HepG2 (cell line): Measurements from ENCODE around the gene GSC. TPM values are rescaled to one million over a fixed set of nuclear protein-coding genes. Genes with fewer than 3 reads are reported as not detected.

ENCODE experiments used
- ATAC-seq: fragments of 200-7000 bp; cut with Tn5 transposase; 3 replicates; pipeline ENCODE4 v1.9.1; 2020; ENCODE audit warnings: mild to moderate bottlenecking, moderate library complexity
- BruUV-seq: library from RNA; stranded (reverse); fragments of 400-500 nt; replicated peaks from 2 replicates; lab custom pipeline; 2021; lab: Mats Ljungman, UMichigan
- CTCF ChIA-PET: fragments of 300-600 bp; formaldehyde crosslinking; extraction: SDS; loops from one replicate; lab custom pipeline; 2021; ENCODE audit warnings: low total read pairs, inconsistent platforms, low intra/inter-chr PET ratio; lab: Yijun Ruan, JAX
- POLR2A ChIA-PET: fragments of 350-600 bp; sonication (Branson Sonifier 250); formaldehyde crosslinking; loops from one replicate; lab custom pipeline; 2020; ENCODE audit warnings: antibody characterized with exemption, inconsistent platforms; lab: Yijun Ruan, JAX
- DNase-seq: peaks from one replicate; pipeline ENCODE4 v3.0.0-alpha.2; 2015; ENCODE audit warnings: low spot score
- FAIRE-seq: peaks from 3 replicates; lab custom pipeline; 2011; peaks lifted over from hg19 to GRCh38; lab: Jason Lieb, UNC
- H2AFZ ChIP-seq: one replicate; pipeline ENCODE4 v1.6.1; 2011; ENCODE audit warnings: low read length, inconsistent platforms
- H3K27ac ChIP-seq: fragments of 300-600 bp; 3 replicates; pipeline ENCODE4 v1.8.0; 2011; ENCODE audit warnings: mixed run types, mild to moderate bottlenecking, mixed read lengths, low read length, inconsistent platforms; ENCODE audit not compliant: insufficient read depth; ENCODE audit errors: extremely low read length
- H3K27me3 ChIP-seq, 2 experiments: fragments of 200-600 bp in 1 of 2; 2 replicates in 1 of 2; 3 replicates in 1 of 2; pipeline versions ENCODE4 v1.6.0 to v1.8.0; 2011; ENCODE audit warnings: low read length in 2 of 2, mild to moderate bottlenecking in 2 of 2, moderate library complexity in 2 of 2, inconsistent platforms in 1 of 2; ENCODE audit not compliant: insufficient read depth in 2 of 2, control insufficient read depth in 1 of 2
- H3K36me3 ChIP-seq, 2 experiments: fragments of 200-600 bp in 1 of 2; replicated peaks in 1 of 2; 2 replicates in 1 of 2; 3 replicates in 1 of 2; pipeline versions ENCODE4 v1.5.1 to v1.8.0; 2011; ENCODE audit warnings: low read length in 2 of 2, inconsistent platforms in 1 of 2; ENCODE audit not compliant: insufficient read depth in 2 of 2, control insufficient read depth in 1 of 2
- H3K4me1 ChIP-seq: 2 replicates; pipeline ENCODE4 v1.5.1; 2012; ENCODE audit warnings: low read length, inconsistent platforms; ENCODE audit not compliant: insufficient read depth
- H3K4me2 ChIP-seq: 2 replicates; pipeline ENCODE4 v1.6.0; 2011; ENCODE audit warnings: low read depth, low read length, inconsistent platforms
- H3K4me3 ChIP-seq, 3 experiments: fragments of 200-600 bp in 1 of 3; sonication (generic), shearing (Covaris generic) in 1 of 3; replicated peaks in 1 of 3; 2 replicates each; pipeline ENCODE4 v1.5.1; 2011 to 2016; ENCODE audit warnings: low read length in 3 of 3, inconsistent platforms in 2 of 3, low read depth in 2 of 3, mild to moderate bottlenecking in 2 of 3, control low read depth in 1 of 3, mixed read lengths in 1 of 3; ENCODE audit not compliant: insufficient read depth in 1 of 3
- H3K79me2 ChIP-seq: one replicate; pipeline ENCODE4 v1.6.1; 2011; ENCODE audit warnings: low read length, inconsistent platforms; ENCODE audit not compliant: insufficient read depth
- H3K9ac ChIP-seq: 2 replicates; pipeline ENCODE4 v1.6.0; 2011; ENCODE audit warnings: mild to moderate bottlenecking, low read depth, low read length, inconsistent platforms; ENCODE audit not compliant: insufficient read depth
- H3K9me3 ChIP-seq: 2 replicates; pipeline ENCODE4 v1.5.1; 2012; ENCODE audit warnings: mild to moderate bottlenecking, low read length
- H4K20me1 ChIP-seq: 2 replicates; pipeline ENCODE4 v1.6.0; 2011; ENCODE audit warnings: inconsistent platforms, mild to moderate bottlenecking, low read length, moderate library complexity; ENCODE audit not compliant: insufficient read depth
- CBFB ChIP-seq: sonication (generic); formaldehyde crosslinking; IDR thresholded peaks from 2 replicates; pipeline ENCODE4 v1.4.0; 2020; ENCODE audit warnings: missing genetic modification reagents
- CHD2 ChIP-seq: IDR thresholded peaks from 2 replicates; pipeline ENCODE4 v1.6.1; 2011; ENCODE audit warnings: low read depth, low read length, improper control_type of control experiment
- GTF3A ChIP-seq: sonication (generic); formaldehyde crosslinking; conservative IDR thresholded peaks from 2 replicates; pipeline ENCODE4 v1.4.0; 2020; ENCODE audit warnings: mild to moderate bottlenecking, missing genetic modification reagents
- HNF1A ChIP-seq, 2 experiments: sonication (generic) in 1 of 2; formaldehyde crosslinking in 1 of 2; IDR thresholded peaks; 2 replicates each; pipeline versions ENCODE4 v1.4.0 to v1.6.1; 2016 to 2020; ENCODE audit warnings: borderline replicate concordance in 1 of 2, low read depth in 1 of 2, mild to moderate bottlenecking in 1 of 2, missing genetic modification reagents in 1 of 2
- SNAPC4 ChIP-seq: sonication (generic); formaldehyde crosslinking; IDR thresholded peaks from 2 replicates; pipeline ENCODE4 v1.4.0; 2020; ENCODE audit warnings: mild to moderate bottlenecking, missing genetic modification reagents
- ZNF776 ChIP-seq: sonication (generic); formaldehyde crosslinking; IDR thresholded peaks from 2 replicates; pipeline ENCODE4 v1.4.0; 2020; ENCODE audit warnings: mild to moderate bottlenecking, missing genetic modification reagents
- WGBS: methylation state at CpG from one replicate; pipeline ENCODE4 v1.1.6; 2017; ENCODE audit warnings: low lambda C conversion rate; 5-methylcytosine and 5-hydroxymethylcytosine counted together
- in situ Hi-C: cut with HindIII; loops from 2 replicates; pipeline ENCODE4 v1.10.0; 2017; ENCODE audit warnings: low pct_unique_long_range_greater_than_20kb; ENCODE audit not compliant: extremely low pct_ligation_motif_present
- intact Hi-C: fragments of 100-400 bp; cut with micrococcal nuclease; formaldehyde crosslinking; loops from one replicate; pipeline ENCODE4 v1.10.0; 2022; ENCODE audit not compliant: unreplicated experiment
- polyA plus RNA-seq, 8 experiments: library from polyadenylated mRNA; depleted of rRNA in 3 of 8; stranded (reverse) in 7 of 8; unstranded in 1 of 8; fragments of >200 nt; fragmentation: Illumina TruSeq in 4 of 8; extraction: Trizol in 4 of 8; gene quantifications; 2 replicates each; pipeline versions ENCODE4 v1.2.1 to v1.2.3, GENCODE V29; 2011 to 2016; ENCODE audit warnings: low read depth in 4 of 8, missing spikeins in 1 of 8, mixed read lengths in 1 of 8; ENCODE audit not compliant: insufficient read depth in 1 of 8
- total RNA-seq, 5 experiments: library from RNA; depleted of rRNA; stranded (reverse); fragments of >200 nt; fragmentation: Illumina TruSeq; extraction: Trizol; gene quantifications; 2 replicates each; pipeline ENCODE4 v1.2.3, GENCODE V29; 2016; ENCODE audit warnings: low read depth in 1 of 5

GSC gene
- total and polyA plus RNA-seq, 2 of the 13 experiments (the other 11 are each of a cell fraction or from before 2014, with no cell fraction given), result not detected

- CTCF ChIA-PET, result no interaction called here
- Histone ChIP-seq H3K27me3 (peaks cover 0 to 9% of the 10 kb centered on the region in 2 experiments; a peak in 2 of 5 replicates), H4K20me1 (no peaks in the 10 kb centered on the region), H3K4me2 (no peak overlapping the region), H3K4me3 (no peak overlapping the region), H3K36me3 (no peaks in the 10 kb centered on the region), H2AFZ (no peak overlapping the region), H3K79me2 (no peaks in the 10 kb centered on the region), H3K27ac (no peak overlapping the region), H3K9ac (no peak overlapping the region), H3K9me3 (no peaks in the 10 kb centered on the region), H3K4me1 (no peaks in the 10 kb centered on the region)
- no TSS peak for BruUV-seq
- ATAC-seq (no peak), FAIRE-seq (no peak), DNase-seq (no peak)
- POLR2A ChIA-PET, result no interaction called here
- in situ Hi-C loops (no loop called here), intact Hi-C loops (no loop called here)
- TF ChIP-seq CBFB (CRISPR knock-in tag), result no peak
- no peak for TF ChIP-seq CHD2
- TF ChIP-seq HNF1A (IDR thresholded peaks at IDR 0.05; ENCODE audit: low read depth), result no peak
- TF ChIP-seq HNF1A (CRISPR knock-in tag; IDR thresholded peaks at IDR 0.05; ENCODE audit: borderline replicate concordance), result no peak
- no peak for TF ChIP-seq ZNF776 (CRISPR knock-in tag)
- TF ChIP-seq SNAPC4 (CRISPR knock-in tag), result no peak
- no peak for TF ChIP-seq GTF3A (CRISPR knock-in tag)
- WGBS, result 4% methylated on average over 2 of the region's 2 CpGs
Measured at GRCh38 chr14:94724993-94725392, 44.9 kb downstream of the GSC start.
